Karpas-422 (cell line): ENCODE results near the gene ILK. TPM values are rescaled to one million over a fixed set of nuclear protein-coding genes. Genes with fewer than 3 reads are reported as not detected.

Experiments
- DNase-seq: peaks from one replicate; pipeline ENCODE4 v3.0.0-alpha.2; 2015
- H2AFZ ChIP-seq: fragments of 200-600 bp; sonication (generic); 2 replicates; pipeline ENCODE4 v1.6.1; 2014; ENCODE audit warnings: antibody characterized with exemption, low read length, mixed read lengths
- H3K27ac ChIP-seq: fragments of 200-600 bp; sonication (generic); 2 replicates; pipeline ENCODE4 v1.5.1; 2014; ENCODE audit warnings: mild to moderate bottlenecking, low read length, moderate library complexity
- H3K27me3 ChIP-seq: fragments of 200-600 bp; sonication (generic); 2 replicates; pipeline ENCODE4 v1.6.1; 2014; ENCODE audit warnings: low read length, mixed read lengths
- H3K36me3 ChIP-seq: fragments of 200-600 bp; sonication (generic); 2 replicates; pipeline ENCODE4 v1.6.1; 2014; ENCODE audit warnings: low read length, mixed read lengths; ENCODE audit not compliant: insufficient read depth
- H3K4me1 ChIP-seq: fragments of 200-600 bp; sonication (generic); 2 replicates; pipeline ENCODE4 v1.6.1; 2014; ENCODE audit warnings: mild to moderate bottlenecking, low read length, mixed read lengths
- H3K4me2 ChIP-seq: fragments of 200-600 bp; sonication (generic); 2 replicates; pipeline ENCODE4 v1.6.1; 2014; ENCODE audit warnings: low read length, low read depth, mild to moderate bottlenecking; ENCODE audit not compliant: poor library complexity, severe bottlenecking
- H3K4me3 ChIP-seq: fragments of 200-600 bp; sonication (generic); 2 replicates; pipeline ENCODE4 v1.5.1; 2014; ENCODE audit warnings: mild to moderate bottlenecking, antibody characterized with exemption, low read length, mixed read lengths
- H3K79me2 ChIP-seq: fragments of 200-600 bp; sonication (generic); 2 replicates; pipeline ENCODE4 v1.6.1; 2014; ENCODE audit warnings: mild to moderate bottlenecking, low read length, mixed read lengths
- H3K9ac ChIP-seq: fragments of 200-600 bp; sonication (generic); 2 replicates; pipeline ENCODE4 v1.6.0; 2014; ENCODE audit warnings: low read length
- H3K9me2 ChIP-seq: fragments of 200-600 bp; sonication (generic), shearing (Covaris generic); replicated peaks from 2 replicates; pipeline ENCODE4 v1.6.0; 2014; ENCODE audit warnings: mild to moderate bottlenecking, low read length, moderate library complexity; ENCODE audit not compliant: insufficient read depth
- H3K9me3 ChIP-seq: fragments of 300-700, 200-600 bp; sonication (generic); 2 replicates; pipeline ENCODE4 v1.6.1; 2014; ENCODE audit warnings: low read length, mixed read lengths
- H4K20me1 ChIP-seq: fragments of 200-600 bp; sonication (generic); 2 replicates; pipeline ENCODE4 v1.6.1; 2014; ENCODE audit warnings: mild to moderate bottlenecking, antibody characterized with exemption, low read length, low read depth; ENCODE audit not compliant: insufficient read depth
- total RNA-seq: library from RNA; depleted of rRNA; stranded (reverse); fragments of >200 nt; shearing (Covaris generic); gene quantifications from 2 replicates; pipeline ENCODE4 v1.2.3, GENCODE V29; 2014; ENCODE audit warnings: low replicate concordance; rRNA removed

Gene ILK
- total RNA-seq, 1 experiment from 2014 or later: 48.6 TPM

DNA sequence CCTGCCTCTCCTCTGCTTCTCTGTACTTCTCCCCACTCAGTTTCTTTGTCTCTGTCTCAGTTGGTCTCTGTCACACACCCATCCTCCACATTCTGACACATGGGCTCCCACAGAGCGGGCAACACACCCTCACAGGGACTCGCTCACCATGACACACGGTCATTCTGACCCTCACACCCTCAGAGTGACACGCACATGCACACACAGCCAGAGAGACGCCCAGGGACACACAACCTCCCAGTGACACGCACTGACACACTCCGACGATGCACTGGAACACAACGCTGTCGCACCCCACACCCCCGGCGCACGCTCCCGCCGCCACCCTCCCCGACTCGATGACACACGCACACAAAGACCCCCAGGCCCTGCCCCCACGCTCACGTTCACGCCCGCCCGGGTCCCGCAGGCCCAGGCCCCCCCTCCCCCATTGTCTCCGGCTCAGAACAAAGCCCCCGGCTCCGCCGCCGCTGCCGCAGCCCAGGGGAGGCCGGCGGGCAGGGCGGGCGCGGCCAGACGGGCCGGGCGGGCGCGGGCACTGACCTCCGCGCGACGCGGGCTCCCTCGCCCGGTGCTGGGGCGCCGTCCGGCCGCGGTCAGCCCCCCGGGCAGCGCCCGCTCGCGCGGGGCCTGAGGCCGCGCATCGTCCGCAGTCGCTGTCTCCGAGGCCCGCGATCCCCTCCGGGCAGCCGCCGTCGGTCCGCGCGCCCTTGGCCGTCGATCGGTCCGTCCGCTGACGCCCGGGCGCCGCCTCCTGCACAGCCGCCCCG is 51.6 kb downstream of the ILK start:
- Histone ChIP-seq H2AFZ (no peak overlapping the region), H3K27ac (no peak overlapping the region), H3K4me2 (no peak overlapping the region), H3K9ac (no peak overlapping the region), H4K20me1 (no peaks in the 10 kb centered on the region), H3K27me3 (no peaks in the 10 kb centered on the region), H3K4me3 (no peak overlapping the region), H3K36me3 (no peaks in the 10 kb centered on the region), H3K79me2 (no peaks in the 10 kb centered on the region), H3K4me1 (no peaks in the 10 kb centered on the region), H3K9me2 (no peaks in the 10 kb centered on the region), H3K9me3 (no peaks in the 10 kb centered on the region)
- no peak for DNase-seq

DNA sequence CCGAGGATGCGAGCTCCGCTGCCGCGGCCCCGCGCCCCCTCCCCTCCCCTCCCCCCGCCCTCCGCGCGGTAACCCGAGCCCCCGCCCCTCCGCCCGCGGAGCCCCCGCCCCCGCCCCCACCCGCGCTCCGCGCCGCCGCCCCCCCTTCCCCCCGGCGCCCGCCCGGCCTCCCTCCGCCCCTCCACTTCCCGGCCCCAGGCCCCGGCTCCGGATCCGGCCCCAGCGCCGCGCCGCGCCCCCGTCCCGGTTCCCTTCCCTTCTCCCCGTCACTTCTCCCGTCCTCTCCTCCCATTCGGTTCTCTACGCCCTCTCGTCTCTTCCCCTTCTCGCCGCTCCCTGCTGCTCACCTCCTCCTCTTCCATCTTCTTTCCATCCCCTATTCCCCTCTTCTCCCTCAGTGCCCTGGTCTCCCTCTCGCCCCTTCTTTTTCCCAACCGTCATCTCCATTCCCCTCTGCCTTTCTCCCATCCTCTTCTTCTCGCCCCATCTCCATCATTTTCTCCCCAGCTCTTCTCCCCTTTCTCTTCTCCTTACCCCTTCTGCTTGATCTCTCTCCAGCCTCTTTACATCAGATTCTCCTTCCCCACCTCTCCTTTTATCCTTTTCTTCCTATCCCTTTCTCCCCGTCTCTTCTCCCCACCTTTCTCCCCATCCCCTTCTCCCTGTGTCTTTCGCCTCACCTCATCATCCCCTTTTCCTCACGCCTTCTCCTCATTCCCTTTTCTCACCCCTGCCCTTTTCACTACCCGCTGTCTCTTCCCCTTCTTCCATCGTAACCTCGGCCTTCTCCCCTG is 52.4 kb downstream of the ILK start, which contains the start of gene DCHS1:
TSS of gene DCHS1 (minus strand) at position 20 of the 794 bp plus-strand sequence. CDS start 14,196 bp downstream, outside the sequence.
- no peaks in the 10 kb centered on the region for H3K27me3 ChIP-seq
- no peak within 1 kb of the TSS for H2AFZ ChIP-seq
- H3K4me3 ChIP-seq: no peak within 1 kb of the TSS
- no peaks in the 10 kb centered on the region for H3K9me2 ChIP-seq
- H3K4me1 ChIP-seq: no peaks in the 10 kb centered on the region
- H3K4me2 ChIP-seq: no peak within 1 kb of the TSS
- H3K36me3 ChIP-seq: no peaks in the 10 kb centered on the region
- H3K9ac ChIP-seq: no peak within 1 kb of the TSS
- H3K9me3 ChIP-seq: no peaks in the 10 kb centered on the region
- no peak for DNase-seq
- no peaks in the 10 kb centered on the region for H4K20me1 ChIP-seq
- no peak within 1 kb of the TSS for H3K27ac ChIP-seq
- no peaks in the 10 kb centered on the region for H3K79me2 ChIP-seq

DNA sequence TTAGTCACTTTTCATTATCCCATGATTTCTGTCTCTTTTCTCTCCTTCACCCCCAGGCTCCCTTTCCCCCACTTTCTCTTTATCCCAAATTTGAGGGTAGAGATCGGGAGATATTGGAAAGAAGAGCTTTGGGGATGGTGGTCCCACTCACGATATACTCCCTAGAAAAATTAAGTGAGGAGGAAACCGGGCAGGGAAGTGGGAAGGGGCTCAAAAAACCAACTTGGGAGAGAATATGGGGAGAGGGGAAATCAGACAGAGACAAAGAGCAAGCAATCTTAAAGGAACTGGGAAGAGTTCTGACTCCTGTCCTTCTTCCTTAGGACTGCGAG is 53.0 kb downstream of the ILK start:
- Histone ChIP-seq H3K4me1 (no peaks in the 10 kb centered on the region), H2AFZ (no peak overlapping the region), H3K4me3 (no peak overlapping the region)

DNA sequence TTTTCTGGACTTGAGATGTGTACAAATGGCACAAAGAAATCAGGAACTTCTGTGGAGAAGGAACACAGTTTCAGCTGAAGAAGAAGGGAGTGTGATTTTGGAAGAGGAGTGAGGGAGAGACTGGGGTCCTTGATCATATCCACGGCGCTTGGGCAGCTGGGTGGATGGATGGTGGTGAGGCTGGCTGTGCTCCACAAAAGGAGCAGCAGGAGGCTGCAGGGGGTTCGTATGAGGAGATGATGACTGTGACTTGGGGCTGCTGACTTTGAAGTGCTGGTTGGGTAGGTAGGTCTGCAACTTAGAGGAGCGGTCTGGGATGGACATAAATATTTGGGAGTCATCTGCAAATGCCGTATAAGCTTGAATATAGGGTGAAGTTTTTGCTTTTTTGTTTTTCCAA is 53.4 kb downstream of the ILK start:
- no peak overlapping the region for H3K4me3 ChIP-seq
- H3K4me1 ChIP-seq: no peaks in the 10 kb centered on the region
- no peak overlapping the region for H2AFZ ChIP-seq
- no peaks in the 10 kb centered on the region for H3K36me3 ChIP-seq
- H3K27ac ChIP-seq: no peak overlapping the region
- H3K9me3 ChIP-seq: no peaks in the 10 kb centered on the region
- H4K20me1 ChIP-seq: no peaks in the 10 kb centered on the region
- no peak overlapping the region for H3K4me2 ChIP-seq
- no peaks in the 10 kb centered on the region for H3K9me2 ChIP-seq
- no peaks in the 10 kb centered on the region for H3K79me2 ChIP-seq
- H3K9ac ChIP-seq: no peak overlapping the region
- H3K27me3 ChIP-seq: no peaks in the 10 kb centered on the region
- no peak for DNase-seq

More for the DNA sequence above, 53.0 kb downstream of the ILK start:
- Histone ChIP-seq H3K9me2 (no peaks in the 10 kb centered on the region), H3K4me2 (no peak overlapping the region), H3K9me3 (no peaks in the 10 kb centered on the region), H4K20me1 (no peaks in the 10 kb centered on the region), H3K9ac (no peak overlapping the region), H3K79me2 (no peaks in the 10 kb centered on the region), H3K36me3 (no peaks in the 10 kb centered on the region), H3K27ac (no peak overlapping the region), H3K27me3 (no peaks in the 10 kb centered on the region)
- no peak for DNase-seq

DNA sequence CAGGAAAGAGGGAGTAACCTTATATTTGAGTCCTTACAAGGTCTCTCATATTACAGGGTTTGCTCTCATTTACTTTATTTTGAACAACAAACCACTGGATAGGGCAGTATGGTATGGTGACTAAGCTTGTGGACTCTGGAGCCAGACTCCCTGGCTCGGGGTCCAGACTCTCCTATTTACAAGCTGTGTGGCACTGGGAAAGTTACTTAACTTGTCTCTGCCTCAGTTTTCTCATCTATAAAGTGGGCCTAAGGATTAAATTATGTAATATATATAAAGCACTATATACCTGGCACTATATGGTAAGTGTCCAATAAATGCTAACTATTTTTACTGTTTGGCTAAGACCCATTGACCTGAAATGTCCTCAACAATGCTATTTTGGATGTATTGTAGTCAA is 53.8 kb downstream of the ILK start:
- H3K27ac ChIP-seq: no peak overlapping the region
- H3K4me2 ChIP-seq: no peak overlapping the region
- H3K9ac ChIP-seq: no peak overlapping the region
- H3K36me3 ChIP-seq: no peaks in the 10 kb centered on the region
- DNase-seq: no peak
- H3K4me3 ChIP-seq: no peak overlapping the region
- no peaks in the 10 kb centered on the region for H3K4me1 ChIP-seq
- no peaks in the 10 kb centered on the region for H3K9me2 ChIP-seq
- no peaks in the 10 kb centered on the region for H3K9me3 ChIP-seq
- no peaks in the 10 kb centered on the region for H4K20me1 ChIP-seq
- no peak overlapping the region for H2AFZ ChIP-seq
- no peaks in the 10 kb centered on the region for H3K27me3 ChIP-seq
- H3K79me2 ChIP-seq: no peaks in the 10 kb centered on the region

DNA sequence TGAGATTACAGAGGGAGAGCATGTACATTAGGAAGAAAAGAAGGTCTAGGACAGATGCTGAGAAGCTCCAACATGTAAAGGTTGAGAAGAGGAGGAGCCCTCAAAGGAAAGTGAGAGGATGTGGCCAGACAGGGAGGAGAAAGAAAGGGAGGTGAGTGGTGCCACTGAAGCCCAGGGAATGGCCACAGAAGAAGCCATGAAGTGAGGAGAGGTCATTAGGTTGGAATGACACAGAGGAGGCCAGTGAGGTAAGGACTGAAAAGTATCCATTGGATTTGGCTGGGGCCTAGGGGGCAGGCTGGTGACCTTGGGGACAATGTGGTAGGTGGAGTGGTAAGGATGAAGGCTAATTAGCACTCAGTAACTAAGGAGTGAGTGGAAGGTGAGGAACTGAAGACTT is 55.1 kb downstream of the ILK start:
- Histone ChIP-seq H3K9me2 (no peaks in the 10 kb centered on the region), H2AFZ (no peak overlapping the region), H3K4me3 (no peak overlapping the region), H3K36me3 (no peaks in the 10 kb centered on the region), H3K9ac (no peak overlapping the region), H3K27me3 (no peaks in the 10 kb centered on the region), H3K9me3 (no peaks in the 10 kb centered on the region), H3K4me2 (no peak overlapping the region), H3K27ac (no peak overlapping the region), H3K79me2 (no peaks in the 10 kb centered on the region), H4K20me1 (no peaks in the 10 kb centered on the region), H3K4me1 (no peaks in the 10 kb centered on the region)
- DNase-seq: no peak

Other genes with a start within 250 kb of the ILK start
- 2.3 and 2.9 TPM in 2 replicates for gene SMPD1, start 213.3 kb upstream of the ILK start, total RNA-seq
- gene APBB1, start 184.7 kb upstream of the ILK start, total RNA-seq: not detected in 2 replicates
- gene HPX, start 162.8 kb upstream of the ILK start, total RNA-seq: 0.22 TPM in 1 of 2 replicates, not detected in the other
- gene TRIM3, start 129.8 kb upstream of the ILK start, total RNA-seq: 13.3 and 20.4 TPM in 2 replicates
- gene ARFIP2, start 122.4 kb upstream of the ILK start, total RNA-seq: 36.3 and 49.7 TPM in 2 replicates
- 36.3 and 57.2 TPM in 2 replicates for gene TIMM10B, start 122.3 kb upstream of the ILK start, total RNA-seq
- 40.3 and 53.5 TPM in 2 replicates for gene DNHD1, start 106.5 kb upstream of the ILK start, total RNA-seq
- gene RRP8, start 158 bp upstream of the ILK start, total RNA-seq: 10.8 and 22.9 TPM in 2 replicates
- 158 and 192 TPM in 2 replicates for gene TAF10, start 8.4 kb downstream of the ILK start, total RNA-seq
- 41.5 and 45.5 TPM in 2 replicates for gene TPP1, start 15.6 kb downstream of the ILK start, total RNA-seq
- 0.04 and 0.11 TPM in 2 replicates for gene DCHS1, start 52.0 kb downstream of the ILK start, total RNA-seq
- gene MRPL17, start 79.6 kb downstream of the ILK start, total RNA-seq: 55.4 and 67.3 TPM in 2 replicates
- gene OR2AG2, start 168.2 kb downstream of the ILK start, total RNA-seq: 0.22 and 0.48 TPM in 2 replicates
- gene OR2AG1, start 179.2 kb downstream of the ILK start, total RNA-seq: not detected in 2 replicates
- gene OR6A2, start 195.9 kb downstream of the ILK start, total RNA-seq: 0.54 and 2.9 TPM in 2 replicates
- not detected in 2 replicates for gene OR10A5, start 241.9 kb downstream of the ILK start, total RNA-seq